Spleen (tissue), 11 donors: ENCODE measurements around the gene WNT9B. TPM values are rescaled to one million over a fixed set of nuclear protein-coding genes. Genes with fewer than 3 reads are reported as not detected.

Source experiments
- DNase-seq: peaks from one replicate; pipeline ENCODE4 v3.0.0-alpha.2; 2020
- H3K27ac ChIP-seq, 8 donors: fragments of 200-600 bp; sonication (generic) in 7 of 8; 1 replicate in 4 of 8; 2 replicates in 4 of 8; pipeline versions ENCODE4 v1.5.0 to v1.8.0; 2016 to 2021; ENCODE audit warnings: inconsistent platforms in 4 of 8, mild to moderate bottlenecking in 4 of 8, moderate library complexity in 1 of 8
- H3K27me3 ChIP-seq, 7 donors: fragments of 200-600 bp; sonication (generic) in 6 of 7; replicated peaks in 1 of 7; 1 replicate in 4 of 7; 2 replicates in 3 of 7; pipeline versions ENCODE4 v1.5.0 to v1.8.0; 2016 to 2021; ENCODE audit warnings: inconsistent platforms in 3 of 7, mild to moderate bottlenecking in 1 of 7
- H3K36me3 ChIP-seq, 6 donors: fragments of 200-600 bp; sonication (generic) in 5 of 6; 1 replicate in 4 of 6; 2 replicates in 2 of 6; pipeline versions ENCODE4 v1.5.0 to v1.8.0; 2016 to 2021; ENCODE audit warnings: inconsistent platforms in 2 of 6
- H3K4me1 ChIP-seq, 6 donors: fragments of 200-600 bp; sonication (generic) in 5 of 6; 1 replicate in 3 of 6; 2 replicates in 3 of 6; pipeline versions ENCODE4 v1.5.0 to v1.8.0; 2016 to 2021; ENCODE audit warnings: inconsistent platforms in 3 of 6
- H3K4me3 ChIP-seq, 8 donors: fragments of 200-600 bp; sonication (generic) in 7 of 8; 1 replicate in 4 of 8; 2 replicates in 4 of 8; pipeline versions ENCODE4 v1.5.0 to v1.8.0; 2016 to 2021; ENCODE audit warnings: inconsistent platforms in 4 of 8, mild to moderate bottlenecking in 4 of 8, moderate library complexity in 2 of 8
- H3K9me3 ChIP-seq, 8 donors: fragments of 200-600 bp; sonication (generic) in 7 of 8; 1 replicate in 4 of 8; 2 replicates in 4 of 8; pipeline versions ENCODE4 v1.5.0 to v1.8.0; 2016 to 2021; ENCODE audit warnings: inconsistent platforms in 4 of 8
- CTCF ChIP-seq, 11 experiments: fragments of 200-600 bp in 7 of 11; fragments of 450-650 bp in 4 of 11; sonication (generic) in 4 of 11; IDR thresholded peaks in 8 of 11; conservative IDR thresholded peaks in 3 of 11; 1 replicate in 7 of 11; 2 replicates in 4 of 11; pipeline versions ENCODE4 v1.4.0 to v1.8.0; 2016 to 2021; ENCODE audit warnings: antibody characterized with exemption in 11 of 11, inconsistent platforms in 4 of 11, mild to moderate bottlenecking in 1 of 11
- POLR2A ChIP-seq, 3 donors: fragments of 450-650 bp; IDR thresholded peaks; one replicate each; pipeline ENCODE4 v1.5.1; 2017; ENCODE audit warnings: antibody characterized with exemption in 3 of 3, mild to moderate bottlenecking in 1 of 3
- POLR2AphosphoS5 ChIP-seq, 3 donors: sonication (generic); formaldehyde crosslinking; IDR thresholded peaks; one replicate each; pipeline ENCODE4 v1.5.1; 2017; ENCODE audit warnings: antibody characterized with exemption in 3 of 3
- WGBS, 5 donors: extraction: QIAGEN DNeasy Blood & Tissue Kit in 3 of 5; methylation state at CpG; one replicate each; pipeline versions ENCODE4 v1.1.5 to v1.1.7; 2013 to 2018; 5-methylcytosine and 5-hydroxymethylcytosine counted together
- intact Hi-C: fragments of 100-400 bp; cut with DNase I; formaldehyde crosslinking; loops from one replicate; pipeline ENCODE4 v1.15.0; 2023; ENCODE audit warnings: low total_unique reads
- polyA plus RNA-seq, 3 donors: library from polyadenylated mRNA; stranded (reverse); fragments of 200-250 nt; gene quantifications; one replicate each; pipeline ENCODE4 v1.2.1, GENCODE V29; 2013
- total RNA-seq, 7 donors: library from RNA; depleted of rRNA in 3 of 7; stranded (reverse); fragments of >200 nt in 3 of 7; fragmentation: NEBNext Ultra II Directional in 4 of 7; extraction: Animal tissue kit (Norgen Biotek cat#: 25700) in 4 of 7; gene quantifications; one replicate each; pipeline versions ENCODE4 v1.1.0 to v1.2.1, GENCODE V29; 2016 to 2021
- donor health status: healthy with polysubstance abuse.
- donor health status: DM: no; HTN: no; CAD: no; lungs with moderate emphysema.
- donor health status: DM: no; HTN: no; CAD: no.
- donor health status: Bipolar disorder and iron deficiency.
- donor health status: healthy.
- donor health status: DM: no; HTN: no; CAD: no.
- donor health status: DM: yes; HTN: yes; CAD: no.

WNT9B gene
- total and polyA plus RNA-seq, 10 donors = 0.03 to 13.4 (median 0.69) TPM

- H3K27me3 ChIP-seq = peaks cover 0 to 19% (median 0%) of the 10 kb centered on the region in 7 donors
- H3K36me3 ChIP-seq = no peaks in the 10 kb centered on the region
- 79 to 85% (median 82%) methylated on average over 6 of the region's 6 CpGs for WGBS, 5 donors
- H3K27ac ChIP-seq = no peak overlapping the region
- no peak for TF ChIP-seq POLR2AphosphoS5 (IDR thresholded peaks at IDR 0.05)
- no peak for TF ChIP-seq CTCF (IDR thresholded peaks at IDR 0.05 in 8 of 11, conservative IDR thresholded peaks at IDR 0.05 in 3 of 11)
- no peak for TF ChIP-seq POLR2A (IDR thresholded peaks at IDR 0.05)
- no peaks in the 10 kb centered on the region for H3K9me3 ChIP-seq
- intact Hi-C loops = no loop called here
- H3K4me1 ChIP-seq = no peaks in the 10 kb centered on the region
- H3K4me3 ChIP-seq = no peak overlapping the region
- DNase-seq = no peak
Measured at GRCh38 chr17:46868689-46869187, 17.4 kb downstream of the WNT9B start.

- TF ChIP-seq CTCF (IDR thresholded peaks at IDR 0.05 in 8 of 11, conservative IDR thresholded peaks at IDR 0.05 in 3 of 11) = no peak
- no peak for TF ChIP-seq POLR2A (IDR thresholded peaks at IDR 0.05)
- TF ChIP-seq POLR2AphosphoS5 (IDR thresholded peaks at IDR 0.05) = no peak
- intact Hi-C loops = no loop called here
- WGBS, 5 donors = 77 to 84% (median 83%) methylated on average over 7 of the region's 7 CpGs
- Histone ChIP-seq H3K36me3 (no peaks in the 10 kb centered on the region), H3K27me3 (peaks cover 0 to 13% (median 0%) of the 10 kb centered on the region in 7 donors), H3K4me1 (no peaks in the 10 kb centered on the region), H3K9me3 (no peaks in the 10 kb centered on the region), H3K27ac (no peak overlapping the region), H3K4me3 (no peak overlapping the region)
- no peak for DNase-seq
Measured at GRCh38 chr17:46869296-46869695, 17.9 kb downstream of the WNT9B start.

- H3K27me3 ChIP-seq = peaks cover 0 to 4% (median 0%) of the 10 kb centered on the region in 7 donors
- no peaks in the 10 kb centered on the region for H3K9me3 ChIP-seq
- intact Hi-C loops = no loop called here
- DNase-seq = no peak
- H3K4me1 ChIP-seq = no peaks in the 10 kb centered on the region
- no peaks in the 10 kb centered on the region for H3K36me3 ChIP-seq
- H3K4me3 ChIP-seq = no peak overlapping the region
- no peak overlapping the region for H3K27ac ChIP-seq
- TF ChIP-seq POLR2AphosphoS5 (IDR thresholded peaks at IDR 0.05) (no peak), CTCF (IDR thresholded peaks at IDR 0.05 in 8 of 11, conservative IDR thresholded peaks at IDR 0.05 in 3 of 11) (no peak), POLR2A (IDR thresholded peaks at IDR 0.05) (no peak)
- WGBS, 5 donors = 75 to 86% (median 82%) methylated on average over 8 to 9 of the region's 9 CpGs
Measured at GRCh38 chr17:46869975-46870803, 18.8 kb downstream of the WNT9B start.

- Histone ChIP-seq H3K36me3 (no peaks in the 10 kb centered on the region), H3K27me3 (no peaks in the 10 kb centered on the region), H3K4me3 (no peak overlapping the region), H3K9me3 (no peaks in the 10 kb centered on the region), H3K4me1 (peaks cover under 1 to 13% (median 5%) of the 10 kb centered on the region in 6 donors), H3K27ac (no peak overlapping the region)
- 86 to 91% (median 88%) methylated on average over 11 to 16 of the region's 16 CpGs for WGBS, 5 donors
- intact Hi-C loops = no loop called here
- no peak for DNase-seq
- TF ChIP-seq POLR2A (IDR thresholded peaks at IDR 0.05) = no peak
- no peak for TF ChIP-seq POLR2AphosphoS5 (IDR thresholded peaks at IDR 0.05)
- no peak for TF ChIP-seq CTCF (IDR thresholded peaks at IDR 0.05 in 8 of 11, conservative IDR thresholded peaks at IDR 0.05 in 3 of 11)
Measured at GRCh38 chr17:46872421-46872820, 21.0 kb downstream of the WNT9B start.
